GM18526 (cell line): ENCODE data around the gene RREB1.

Experiments
- POLR2A ChIP-seq: IDR thresholded peaks from 3 replicates; pipeline ENCODE4 v1.6.1; 2011; ENCODE audit not compliant: insufficient read length; ENCODE audit errors: extremely low read depth

RREB1 gene

GRCh38 chr6:7268816-7269555, 161.2 kb downstream of the RREB1 start:
- no peak for TF ChIP-seq POLR2A

- no peak for TF ChIP-seq POLR2A
Measured at GRCh38 chr6:7269816-7270215, 162.1 kb downstream of the RREB1 start.

GRCh38 chr6:7270320-7271204, 162.8 kb downstream of the RREB1 start:
- TF ChIP-seq POLR2A = no peak

- TF ChIP-seq POLR2A = no peak
Measured at GRCh38 chr6:7271205-7271534, 163.4 kb downstream of the RREB1 start.

- TF ChIP-seq POLR2A = no peak
Measured at GRCh38 chr6:7273709-7274108, 165.9 kb downstream of the RREB1 start.

- no peak for TF ChIP-seq POLR2A
Measured at GRCh38 chr6:7276199-7276524, 168.4 kb downstream of the RREB1 start.

GRCh38 chr6:7282097-7282906, 174.5 kb downstream of the RREB1 start:
- TF ChIP-seq POLR2A = no peak

- no peak for TF ChIP-seq POLR2A
Measured at GRCh38 chr6:7283676-7284075, 175.9 kb downstream of the RREB1 start.

- no peak for TF ChIP-seq POLR2A
Measured at GRCh38 chr6:7285416-7285815, 177.7 kb downstream of the RREB1 start.

- no peak for TF ChIP-seq POLR2A
Measured at GRCh38 chr6:7290079-7290478, 182.3 kb downstream of the RREB1 start.

- TF ChIP-seq POLR2A = no peak
Measured at GRCh38 chr6:7292596-7293255, 185.0 kb downstream of the RREB1 start.

- no peak for TF ChIP-seq POLR2A
Measured at GRCh38 chr6:7295916-7296315, 188.2 kb downstream of the RREB1 start.

- TF ChIP-seq POLR2A = no peak
Measured at GRCh38 chr6:7296602-7297001, 188.8 kb downstream of the RREB1 start.

- TF ChIP-seq POLR2A = no peak
Measured at GRCh38 chr6:7298113-7298512, 190.4 kb downstream of the RREB1 start.

- no peak for TF ChIP-seq POLR2A
Measured at GRCh38 chr6:7300926-7301325, 193.2 kb downstream of the RREB1 start.
